Natural killer cell (primary cell): ENCODE data around the gene FBXL16. TPM values are rescaled to one million over a fixed set of nuclear protein-coding genes. Genes with fewer than 3 reads are reported as not detected.

Experiments
- ATAC-seq, 3 donors: fragments of 150-1000 bp in 2 of 3; fragments of 200-7000 bp in 1 of 3; cut with Tn5 transposase; 1 replicate in 1 of 3; 2 replicates in 2 of 3; pipeline ENCODE4 v1.10.0; 2021; ENCODE audit warnings: mild to moderate bottlenecking in 2 of 3, moderate library complexity in 2 of 3
- DNase-seq, 2 donors: peaks; one replicate each; pipeline versions ENCODE4 v3.0.0 to v3.0.0-alpha.2; 2013 to 2021; ENCODE audit warnings: mixed read lengths in 1 of 2
- H3K27ac ChIP-seq: one replicate; pipeline ENCODE4 v1.5.1; 2013; ENCODE audit warnings: mild to moderate bottlenecking, low read length
- H3K27me3 ChIP-seq: one replicate; pipeline ENCODE4 v1.6.1; 2013; ENCODE audit warnings: low read length; ENCODE audit not compliant: control insufficient read depth, insufficient read depth
- H3K36me3 ChIP-seq: one replicate; pipeline ENCODE4 v1.6.1; 2013; ENCODE audit warnings: low read length; ENCODE audit not compliant: control insufficient read depth, insufficient read depth
- H3K4me1 ChIP-seq: one replicate; pipeline ENCODE4 v1.6.1; 2013; ENCODE audit warnings: low read length; ENCODE audit not compliant: control insufficient read depth, insufficient read depth
- H3K4me3 ChIP-seq: one replicate; pipeline ENCODE4 v1.5.1; 2013; ENCODE audit warnings: low read length
- H3K9me3 ChIP-seq: one replicate; pipeline ENCODE4 v1.6.1; 2013; ENCODE audit warnings: low read length; ENCODE audit not compliant: control insufficient read depth, insufficient read depth
- H3K27ac Mint-ChIP-seq, 2 donors: one replicate each; pipeline ENCODE4 v1.8.0; 2022; ENCODE audit warnings: mild to moderate bottlenecking in 2 of 2, mixed read lengths in 2 of 2, moderate library complexity in 1 of 2
- H3K27me3 Mint-ChIP-seq, 2 donors: one replicate each; pipeline ENCODE4 v1.8.0; 2022; ENCODE audit warnings: low read depth in 2 of 2, mixed read lengths in 2 of 2
- H3K36me3 Mint-ChIP-seq: one replicate; pipeline ENCODE4 v1.8.0; 2022; ENCODE audit warnings: mixed read lengths
- H3K4me1 Mint-ChIP-seq, 2 donors: one replicate each; pipeline ENCODE4 v1.8.0; 2022; ENCODE audit warnings: mixed read lengths in 2 of 2
- H3K4me3 Mint-ChIP-seq: one replicate; pipeline ENCODE4 v1.8.0; 2022; ENCODE audit warnings: mild to moderate bottlenecking, moderate library complexity, mixed read lengths
- H3K9me3 Mint-ChIP-seq, 2 donors: one replicate each; pipeline ENCODE4 v1.8.0; 2022; ENCODE audit warnings: mixed read lengths in 2 of 2
- CTCF ChIP-seq: fragments of 200-600 bp; IDR thresholded peaks from one replicate; pipeline ENCODE4 v1.8.0; 2022; ENCODE audit warnings: antibody characterized with exemption
- WGBS: methylation state at CpG from one replicate; pipeline ENCODE4 v1.1.7; 2013; ENCODE audit warnings: missing lambda C conversion rate; ENCODE audit not compliant: insufficient coverage; 5-methylcytosine and 5-hydroxymethylcytosine counted together
- intact Hi-C: fragments of 100-400 bp; cut with micrococcal nuclease; formaldehyde crosslinking; loops from one replicate; pipeline ENCODE4 v1.14.2; 2022
- total RNA-seq, 4 donors: library from RNA; stranded (reverse); fragments of 120-200 nt in 1 of 4; gene quantifications; one replicate each; pipeline versions ENCODE4 v1.2.3 to v1.2.4, GENCODE V29; 2013 to 2022

Gene FBXL16
- total RNA-seq, 3 donors from 2014 or later (not counting 1 experiment from before 2014, with no cell fraction given), result 0.48 to 0.79 TPM; not detected in 1

GRCh38 chr16:670485-671352 lies 34.9 kb downstream of the FBXL16 start:
- H3K4me3 Mint-ChIP-seq, result peak overlapping the region; percentile 60
- Histone ChIP-seq H3K4me1 (peaks cover 30% of the 10 kb centered on the region), H3K36me3 (peaks cover 31% of the 10 kb centered on the region), H3K9me3 (no peaks in the 10 kb centered on the region), H3K4me3 (no peak overlapping the region), H3K27ac (no peak overlapping the region), H3K27me3 (peaks cover 3% of the 10 kb centered on the region)
- intact Hi-C loops, result no loop called here
- no peak overlapping the region for H3K27ac Mint-ChIP-seq
- TF ChIP-seq CTCF, result no peak
- no peaks in the 10 kb centered on the region for H3K9me3 Mint-ChIP-seq
- WGBS, result 95% methylated on average over 52 of the region's 52 CpGs
- no peaks in the 10 kb centered on the region for H3K27me3 Mint-ChIP-seq
- DNase-seq, result no peak
- no peak for ATAC-seq
- no peaks in the 10 kb centered on the region for H3K36me3 Mint-ChIP-seq
- H3K4me1 Mint-ChIP-seq, result peaks cover 0 to 12% of the 10 kb centered on the region in 2 donors

- H3K36me3 ChIP-seq, result peaks cover 31% of the 10 kb centered on the region
- H3K27ac Mint-ChIP-seq, result no peak overlapping the region
- intact Hi-C loops, result no loop called here
Measured at GRCh38 chr16:669666-670065, 35.9 kb downstream of the FBXL16 start.

GRCh38 chr16:668519-669171 lies 37.0 kb downstream of the FBXL16 start:
- Histone ChIP-seq H3K4me1 (peaks cover 21% of the 10 kb centered on the region), H3K27ac (peak overlapping the region; percentile 65), H3K4me3 (peak overlapping the region; percentile 66), H3K27me3 (no peaks in the 10 kb centered on the region), H3K36me3 (peaks cover 31% of the 10 kb centered on the region), H3K9me3 (no peaks in the 10 kb centered on the region)
- DNase-seq, result peak in 1 of 2 donors; percentile 42
- WGBS, result 9% methylated on average over 50 of the region's 50 CpGs
- intact Hi-C loops, result no loop called here
- Mint-ChIP-seq H3K9me3 (no peaks in the 10 kb centered on the region), H3K4me3 (peak overlapping the region; percentile 77), H3K27ac (peak overlapping the region in 1 of 2 donors; percentile 69), H3K27me3 (no peaks in the 10 kb centered on the region), H3K36me3 (no peaks in the 10 kb centered on the region), H3K4me1 (peaks cover 0 to 5% of the 10 kb centered on the region in 2 donors)
- no peak for TF ChIP-seq CTCF
- peak in 1 of 3 donors; percentile 6 for ATAC-seq

More at GRCh38 chr16:669666-670065, 35.9 kb downstream of the FBXL16 start:
- TF ChIP-seq CTCF, result no peak
- Histone ChIP-seq H3K4me3 (no peak overlapping the region), H3K27ac (no peak overlapping the region), H3K27me3 (no peaks in the 10 kb centered on the region), H3K4me1 (peaks cover 21% of the 10 kb centered on the region), H3K9me3 (no peaks in the 10 kb centered on the region)
- 98% methylated on average over 13 of the region's 13 CpGs for WGBS
- Mint-ChIP-seq H3K36me3 (no peaks in the 10 kb centered on the region), H3K9me3 (no peaks in the 10 kb centered on the region), H3K4me1 (peaks cover 0 to 5% of the 10 kb centered on the region in 2 donors), H3K27me3 (no peaks in the 10 kb centered on the region), H3K4me3 (peak overlapping the region; percentile 42)
- ATAC-seq (no peak), DNase-seq (no peak)
